Endothelial cell of umbilical vein (primary cell): ENCODE measurements around the gene CD37. TPM values are rescaled to one million over a fixed set of nuclear protein-coding genes. Genes with fewer than 3 reads are reported as not detected.

Source experiments
- BruUV-seq: library from RNA; stranded (reverse); fragments of 400-500 nt; replicated peaks from 2 replicates; lab custom pipeline; 2021; lab: Mats Ljungman, UMichigan
- CTCF ChIA-PET: fragments of 300-600, 350-600 bp; sonication (Branson Sonifier 250); formaldehyde crosslinking; loops from one replicate; lab custom pipeline; 2021; ENCODE audit warnings: antibody characterized with exemption, inconsistent platforms; lab: Charles Lee
- POLR2A ChIA-PET: fragments of 300-600, 350-600 bp; sonication (Branson Sonifier 250); formaldehyde crosslinking; loops from one replicate; lab custom pipeline; 2021; ENCODE audit warnings: antibody characterized with exemption, inconsistent platforms; lab: Charles Lee
- DNase-seq: peaks from one replicate; pipeline ENCODE4 v3.0.0-alpha.2; 2011; ENCODE audit warnings: low read depth, low spot score
- FAIRE-seq: peaks from 2 replicates; lab custom pipeline; 2011; peaks lifted over from hg19 to GRCh38; lab: Jason Lieb, UNC
- H2AFZ ChIP-seq: 2 replicates; pipeline ENCODE4 v1.6.0; 2012; ENCODE audit warnings: low read depth, low read length, control low read depth, inconsistent platforms
- H3K27ac ChIP-seq: 2 replicates; pipeline ENCODE4 v1.5.1; 2011; ENCODE audit warnings: low read depth, mild to moderate bottlenecking, control low read depth, low read length, moderate library complexity; ENCODE audit not compliant: insufficient read depth
- H3K27me3 ChIP-seq, 2 experiments: 2 replicates each; pipeline versions ENCODE4 v1.6.0 to v1.6.1; 2011; ENCODE audit warnings: low read length in 2 of 2, mixed read lengths in 1 of 2; ENCODE audit not compliant: control insufficient read depth in 2 of 2, insufficient read depth in 2 of 2
- H3K36me3 ChIP-seq, 2 experiments: 2 replicates in 1 of 2; 3 replicates in 1 of 2; pipeline ENCODE4 v1.5.1; 2011; ENCODE audit warnings: low read length in 2 of 2, mild to moderate bottlenecking in 1 of 2, moderate library complexity in 1 of 2; ENCODE audit not compliant: control insufficient read depth in 2 of 2, insufficient read depth in 2 of 2; ENCODE audit errors: extremely low read depth in 1 of 2
- H3K4me1 ChIP-seq: 3 replicates; pipeline ENCODE4 v1.5.1; 2011; ENCODE audit warnings: mild to moderate bottlenecking, low read length; ENCODE audit not compliant: control insufficient read depth, insufficient read depth; ENCODE audit errors: extremely low read depth
- H3K4me2 ChIP-seq: 2 replicates; pipeline ENCODE4 v1.6.1; 2011; ENCODE audit warnings: low read length, control low read depth, mixed read lengths; ENCODE audit not compliant: insufficient read depth
- H3K4me3 ChIP-seq, 3 experiments: fragments of 200-600 bp in 1 of 3; sonication (generic), shearing (Covaris generic) in 1 of 3; replicated peaks in 1 of 3; 2 replicates each; pipeline ENCODE4 v1.5.1; 2011 to 2016; ENCODE audit warnings: control low read depth in 3 of 3, low read length in 3 of 3, mild to moderate bottlenecking in 2 of 3, inconsistent platforms in 1 of 3, low read depth in 1 of 3, moderate library complexity in 1 of 3; ENCODE audit not compliant: insufficient read depth in 1 of 3
- H3K79me2 ChIP-seq: 2 replicates; pipeline ENCODE4 v1.6.0; 2012; ENCODE audit warnings: low read length, inconsistent platforms; ENCODE audit not compliant: control insufficient read depth, insufficient read depth
- H3K9ac ChIP-seq: replicated peaks from 2 replicates; pipeline ENCODE3; 2011; ENCODE audit warnings: low read length, control low read depth; ENCODE audit not compliant: insufficient read depth; ENCODE audit errors: extremely low read depth
- H3K9me1 ChIP-seq: replicated peaks from 3 replicates; pipeline ENCODE4 v1.6.0; 2011; ENCODE audit warnings: mild to moderate bottlenecking, low read length; ENCODE audit not compliant: control insufficient read depth, insufficient read depth; ENCODE audit errors: extremely low read depth
- H3K9me3 ChIP-seq: replicated peaks from 2 replicates; pipeline ENCODE4 v1.5.1; 2012; ENCODE audit warnings: low read length, inconsistent platforms; ENCODE audit not compliant: control insufficient read depth, insufficient read depth
- H4K20me1 ChIP-seq: replicated peaks from 2 replicates; pipeline ENCODE3; 2011; ENCODE audit warnings: mild to moderate bottlenecking, low read length; ENCODE audit not compliant: control insufficient read depth, insufficient read depth; ENCODE audit errors: extremely low read depth
- CTCF ChIP-seq, 2 donors: IDR thresholded peaks; 1 replicate in 1 of 2; 2 replicates in 1 of 2; pipeline ENCODE4 v1.5.1; 2011; ENCODE audit warnings: low read length in 2 of 2, mild to moderate bottlenecking in 2 of 2, moderate library complexity in 2 of 2, control low read depth in 1 of 2, inconsistent platforms in 1 of 2, low read depth in 1 of 2; ENCODE audit not compliant: insufficient read depth in 1 of 2; ENCODE audit errors: extremely low read depth in 1 of 2
- EZH2 ChIP-seq: IDR thresholded peaks from 2 replicates; pipeline ENCODE4 v1.6.1; 2012; ENCODE audit warnings: borderline replicate concordance, low read depth, mild to moderate bottlenecking, moderate library complexity, low read length, inconsistent platforms; ENCODE audit not compliant: severe bottlenecking
- FOS ChIP-seq: IDR thresholded peaks from 2 replicates; pipeline ENCODE4 v1.6.1; 2011; ENCODE audit warnings: mild to moderate bottlenecking, low read length, moderate library complexity, borderline replicate concordance; ENCODE audit not compliant: insufficient read depth
- MYC ChIP-seq: IDR thresholded peaks from one replicate; pipeline ENCODE4 v1.6.1; 2011; ENCODE audit warnings: mild to moderate bottlenecking, low read depth, low read length
- POLR2AphosphoS5 ChIP-seq: IDR thresholded peaks from 2 replicates; pipeline ENCODE4 v1.6.1; 2012; ENCODE audit warnings: low read depth, mild to moderate bottlenecking, control low read depth, low read length, moderate library complexity; ENCODE audit not compliant: insufficient read depth
- dilution Hi-C: fragments of 300-500 bp; cut with MboI; formaldehyde crosslinking; loops from one replicate; pipeline ENCODE4 v1.15.0; 2019; ENCODE audit warnings: low sequenced_read_pairs; ENCODE audit not compliant: extremely low pct_ligation_motif_present
- intact Hi-C: fragments of 100-400 bp; cut with micrococcal nuclease; formaldehyde crosslinking; loops from one replicate; pipeline ENCODE4 v1.10.0; 2022
- polyA plus RNA-seq, 4 experiments: library from polyadenylated mRNA; depleted of rRNA in 3 of 4; stranded (reverse) in 3 of 4; unstranded in 1 of 4; fragments of >200 nt; gene quantifications; 2 replicates each; pipeline versions ENCODE4 v1.2.1 to v1.2.3, GENCODE V29; 2011 to 2012; ENCODE audit warnings: missing spikeins in 1 of 4
- total RNA-seq: library from RNA; stranded (reverse); gene quantifications from 2 replicates; pipeline ENCODE4 v1.2.3, GENCODE V29; 2021

The CD37 gene
- total and polyA plus RNA-seq, 2 donors (not counting 3 experiments of a cell fraction or from before 2014, with no cell fraction given), result not detected

DNA sequence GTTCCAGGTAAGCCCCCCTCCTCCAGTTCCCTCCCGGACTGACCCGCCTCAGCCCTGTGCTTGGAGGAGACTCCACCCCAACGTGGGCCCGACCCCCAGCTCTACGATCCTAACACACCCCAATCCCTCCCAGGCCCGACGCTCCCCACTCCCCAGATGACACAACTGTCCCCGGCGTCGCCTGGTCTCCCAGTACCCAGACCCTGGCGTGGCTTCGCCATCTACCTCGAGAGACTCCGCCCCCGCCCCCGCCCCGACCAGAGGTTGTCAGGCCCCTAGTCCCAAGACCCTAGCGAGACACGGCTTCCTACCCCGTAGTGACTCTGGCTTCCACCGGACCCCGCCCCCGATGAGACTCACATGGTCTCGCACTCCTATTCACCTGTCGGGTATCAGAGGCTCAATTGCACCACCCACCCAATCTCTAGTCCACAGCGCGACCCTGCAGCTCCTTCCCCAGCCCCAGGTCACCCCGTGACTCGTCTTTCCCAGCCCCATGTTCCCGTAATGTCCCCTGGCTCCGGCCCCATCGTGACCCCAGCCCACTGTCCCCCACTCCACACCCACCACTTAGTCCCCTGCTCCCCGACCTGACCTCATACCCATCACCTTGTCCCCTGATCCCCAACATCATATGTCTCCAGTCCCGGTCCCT, 2.9 kb downstream of the CD37 start:
- BruUV-seq, result no TSS peak
- POLR2A ChIA-PET, result no interaction called here
- Histone ChIP-seq H3K4me3 (no peak overlapping the region), H3K9me1 (no peaks in the 10 kb centered on the region), H3K27me3 (no peaks in the 10 kb centered on the region), H3K4me2 (no peak overlapping the region), H3K79me2 (no peaks in the 10 kb centered on the region), H3K27ac (no peak overlapping the region), H3K9me3 (no peaks in the 10 kb centered on the region), H4K20me1 (no peaks in the 10 kb centered on the region), H3K36me3 (peaks cover 5 to 15% of the 10 kb centered on the region in 2 experiments), H3K9ac (no peak overlapping the region), H2AFZ (no peak overlapping the region), H3K4me1 (peaks cover 20% of the 10 kb centered on the region)
- DNase-seq, result no peak
- intact Hi-C loops, result no loop called here
- dilution Hi-C loops, result no loop called here
- no peak for FAIRE-seq
- CTCF ChIA-PET, result interaction anchor here (1.0 to 3.5 kb wide), 3 partner anchors 10 to 112 kb away, joined by 3 to 15 read pairs (median 6); no protein-coding TSS in a partner anchor
- TF ChIP-seq EZH2 (no peak), CTCF (IDR thresholded peaks at IDR 0.05; ENCODE audit: extremely low read depth in 1 of 2, insufficient read depth in 1 of 2, low read depth in 1 of 2, low read length in 2 of 2) (no peak), FOS (no peak), MYC (no peak), POLR2AphosphoS5 (peak; percentile 4)
